Inflammatory macrophage treated with lipopolysaccharide for 1 hour (primary cell): Measurements from ENCODE around the gene ARHGEF38.

Experiments used
- DNase-seq, 2 donors: peaks; one replicate each; pipeline ENCODE4 v3.0.0-alpha.2; 2020 to 2022

Gene ARHGEF38

GRCh38 chr4:105619188-105619931, 66.9 kb downstream of the ARHGEF38 start:
- no peak for DNase-seq

- no peak for DNase-seq
Measured at GRCh38 chr4:105620640-105621323, 68.4 kb downstream of the ARHGEF38 start.

- DNase-seq, result no peak
Measured at GRCh38 chr4:105622269-105622668, 69.8 kb downstream of the ARHGEF38 start.

- DNase-seq, result no peak
Measured at GRCh38 chr4:105623099-105623498, 70.7 kb downstream of the ARHGEF38 start.

GRCh38 chr4:105624530-105624929, 72.1 kb downstream of the ARHGEF38 start:
- no peak for DNase-seq

- no peak for DNase-seq
Measured at GRCh38 chr4:105625214-105625613, 72.8 kb downstream of the ARHGEF38 start.

GRCh38 chr4:105626846-105627245, 74.4 kb downstream of the ARHGEF38 start:
- no peak for DNase-seq

GRCh38 chr4:105627620-105628019, 75.2 kb downstream of the ARHGEF38 start:
- no peak for DNase-seq

- no peak for DNase-seq
Measured at GRCh38 chr4:105630670-105631655, 78.5 kb downstream of the ARHGEF38 start.

- DNase-seq, result no peak
Measured at GRCh38 chr4:105631818-105632400, 79.5 kb downstream of the ARHGEF38 start.

- DNase-seq, result no peak
Measured at GRCh38 chr4:105632599-105632998, 80.2 kb downstream of the ARHGEF38 start.

- DNase-seq, result no peak
Measured at GRCh38 chr4:105633241-105633640, 80.8 kb downstream of the ARHGEF38 start.

GRCh38 chr4:105634402-105635080, 82.1 kb downstream of the ARHGEF38 start:
- no peak for DNase-seq

GRCh38 chr4:105637408-105638176, 85.2 kb downstream of the ARHGEF38 start:
- DNase-seq, result peak; percentile 16 to 51

- DNase-seq, result no peak
Measured at GRCh38 chr4:105641845-105642244, 89.4 kb downstream of the ARHGEF38 start.

GRCh38 chr4:105644257-105644656, 91.8 kb downstream of the ARHGEF38 start:
- no peak for DNase-seq

- DNase-seq, result peak in 1 of 2 donors; percentile 29
Measured at GRCh38 chr4:105645440-105645839, 93.0 kb downstream of the ARHGEF38 start.

- no peak for DNase-seq
Measured at GRCh38 chr4:105650190-105650589, 97.8 kb downstream of the ARHGEF38 start.

- DNase-seq, result no peak
Measured at GRCh38 chr4:105651884-105652283, 99.5 kb downstream of the ARHGEF38 start.

- no peak for DNase-seq
Measured at GRCh38 chr4:105652286-105652888, 100.0 kb downstream of the ARHGEF38 start.
